ENCODE measurements around the gene SULT1C4.
"Not testable (repeated sequence)": the region's sequence is repeated elsewhere in the genome, so short reads cannot be mapped to it uniquely, and the experiment has no call there.

SULT1C4 gene

GRCh38 chr2:108377815-108378630 is at the start of gene SULT1C4:
SULT1C4 (plus strand) TSS chr2:108377954; CDS start chr2:108378338, 384 bp downstream.
- DNase-seq = peak; percentile 17

- DNase-seq = no peak
Measured at GRCh38 chr2:108329771-108330170, 48.0 kb upstream of the SULT1C4 start.

GRCh38 chr2:108330979-108331378 is 46.8 kb upstream of the SULT1C4 start:
- DNase-seq = peak; percentile 80

DNA sequence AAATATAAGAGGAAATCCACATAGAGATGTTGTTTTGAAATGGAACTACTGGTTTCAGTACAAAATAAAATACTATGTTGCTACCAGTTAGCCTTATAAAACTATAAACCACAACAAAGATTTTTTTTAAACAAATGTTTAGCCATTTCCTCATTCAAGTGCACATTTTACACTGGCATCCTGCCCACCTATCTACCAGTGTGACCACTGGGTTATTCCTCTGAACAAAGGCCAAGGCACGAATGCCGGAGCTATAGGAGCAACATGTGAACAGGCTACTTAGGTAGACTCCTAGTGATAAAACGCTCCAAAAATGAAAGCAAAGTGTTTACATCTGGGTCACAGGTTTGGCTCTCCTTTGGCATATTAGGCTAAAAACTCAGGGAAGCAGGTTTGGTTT is 31.8 kb upstream of the SULT1C4 start:
- no peak for DNase-seq

DNA sequence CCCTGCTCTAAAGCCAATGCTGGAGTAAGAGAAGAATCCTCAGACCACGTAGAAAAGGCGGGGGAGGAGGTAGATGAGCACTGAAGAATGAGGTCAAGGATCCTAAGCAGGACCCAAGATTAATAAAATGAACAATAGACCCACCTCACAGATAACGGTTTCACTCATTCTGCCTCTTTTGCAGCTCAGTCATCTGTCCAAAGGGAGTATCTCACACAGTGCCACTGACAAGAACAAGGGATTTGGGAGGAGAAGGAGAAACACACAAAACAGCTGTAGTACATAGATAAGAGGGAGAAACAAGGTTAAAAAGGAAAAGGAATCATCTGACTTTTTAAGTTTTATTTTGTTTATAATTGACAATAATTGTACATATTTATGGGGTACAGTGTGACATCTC is 30.9 kb upstream of the SULT1C4 start:
- no peak for DNase-seq

GRCh38 chr2:108347786-108348185 is 30.0 kb upstream of the SULT1C4 start:
- no peak for DNase-seq

- no peak for DNase-seq
Measured at GRCh38 chr2:108348816-108349570, 28.8 kb upstream of the SULT1C4 start.

GRCh38 chr2:108349571-108349928 is 28.2 kb upstream of the SULT1C4 start:
- DNase-seq = no peak

- no peak for DNase-seq
Measured at GRCh38 chr2:108351889-108352288, 25.9 kb upstream of the SULT1C4 start.

DNA sequence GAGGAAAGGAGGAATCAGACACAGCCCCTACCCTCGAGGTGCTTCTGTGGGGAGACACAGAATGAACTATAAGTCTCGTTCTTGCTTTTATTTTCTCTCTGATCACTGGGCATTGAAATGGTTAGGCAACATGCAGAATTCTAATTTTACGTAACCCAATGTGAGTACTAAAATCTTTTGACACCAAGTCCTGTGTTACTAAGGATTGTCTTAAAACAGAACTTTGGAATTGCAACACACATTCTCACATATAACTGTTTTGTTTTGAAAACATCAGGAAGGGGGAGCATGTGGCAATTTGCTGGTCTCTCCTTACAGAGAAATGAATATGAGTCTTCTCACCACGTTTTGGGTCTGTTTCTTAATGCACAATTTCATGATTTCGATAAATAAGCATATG is 23.6 kb upstream of the SULT1C4 start:
- no peak for DNase-seq

GRCh38 chr2:108355906-108356734 is 21.6 kb upstream of the SULT1C4 start:
- DNase-seq = no peak

- DNase-seq = not testable (repeated sequence)
Measured at GRCh38 chr2:108359336-108359735, 18.4 kb upstream of the SULT1C4 start.

- DNase-seq = no peak
Measured at GRCh38 chr2:108360776-108361468, 16.8 kb upstream of the SULT1C4 start.

GRCh38 chr2:108363024-108363907 is 14.5 kb upstream of the SULT1C4 start:
- DNase-seq = no peak

DNA sequence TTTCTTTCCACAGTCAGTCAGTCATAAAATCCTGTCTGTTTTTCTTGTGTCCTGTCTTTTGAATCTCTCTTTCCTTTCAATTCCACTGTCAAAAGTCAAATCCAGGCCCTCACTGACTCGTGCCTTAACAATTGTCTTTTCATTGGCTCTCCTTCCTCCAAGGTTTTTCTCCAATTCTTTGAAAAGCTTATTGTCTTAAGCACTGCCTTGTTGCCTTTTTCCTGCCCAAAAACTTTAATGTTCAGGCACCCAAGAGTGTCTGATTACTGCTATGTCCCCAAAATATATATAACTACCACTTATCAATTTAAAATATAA is 13.9 kb upstream of the SULT1C4 start:
- peak; percentile 32 for DNase-seq

DNA sequence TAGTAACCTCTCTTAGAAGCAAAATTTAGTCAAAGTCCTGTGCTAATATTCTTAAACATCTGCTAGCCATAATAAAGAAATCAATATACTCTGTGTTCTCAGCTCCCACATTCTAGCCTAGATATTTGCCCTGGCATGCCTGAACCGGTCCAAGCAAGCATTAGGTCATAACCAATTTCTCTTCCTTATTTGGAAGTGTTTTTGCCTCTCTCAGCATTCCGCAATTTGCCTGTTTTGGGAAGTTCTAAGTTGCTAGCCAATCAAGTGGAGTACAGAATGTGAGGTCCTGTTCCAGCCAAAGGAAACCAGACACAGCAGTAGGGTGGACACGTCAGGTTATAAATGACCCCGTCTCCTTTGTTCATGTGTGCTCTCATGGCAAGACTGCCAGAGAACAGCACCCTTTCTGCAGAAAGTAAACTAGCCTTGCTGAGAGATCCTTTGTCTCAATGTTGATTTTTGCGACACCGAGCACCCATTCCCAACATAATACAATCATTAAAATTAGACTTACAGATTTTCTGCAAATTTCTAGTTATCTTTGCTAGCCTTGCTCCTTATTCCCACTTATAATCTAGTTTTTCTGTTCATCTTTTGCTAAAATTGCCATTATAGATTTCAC is 13.0 kb upstream of the SULT1C4 start:
- peak; percentile 42 for DNase-seq

DNA sequence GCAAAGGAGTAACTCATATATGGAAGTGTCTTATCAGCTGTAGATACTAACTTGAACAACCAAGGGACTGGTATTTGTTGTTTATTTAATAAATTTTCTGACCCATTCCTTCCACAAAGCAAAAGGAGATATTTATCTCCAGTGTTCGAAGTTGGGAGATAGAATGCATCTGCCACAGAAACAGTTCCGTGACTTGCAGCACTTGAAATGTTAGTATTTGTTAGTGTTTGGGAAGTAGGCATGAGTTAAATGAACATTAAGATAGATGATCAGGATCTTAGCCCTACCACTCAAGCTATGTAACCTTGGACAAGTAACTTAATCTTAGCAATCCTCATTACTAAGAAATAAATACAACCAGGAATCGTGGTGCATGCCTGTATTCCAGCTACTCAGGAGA is 12.1 kb upstream of the SULT1C4 start:
- DNase-seq = no peak

DNA sequence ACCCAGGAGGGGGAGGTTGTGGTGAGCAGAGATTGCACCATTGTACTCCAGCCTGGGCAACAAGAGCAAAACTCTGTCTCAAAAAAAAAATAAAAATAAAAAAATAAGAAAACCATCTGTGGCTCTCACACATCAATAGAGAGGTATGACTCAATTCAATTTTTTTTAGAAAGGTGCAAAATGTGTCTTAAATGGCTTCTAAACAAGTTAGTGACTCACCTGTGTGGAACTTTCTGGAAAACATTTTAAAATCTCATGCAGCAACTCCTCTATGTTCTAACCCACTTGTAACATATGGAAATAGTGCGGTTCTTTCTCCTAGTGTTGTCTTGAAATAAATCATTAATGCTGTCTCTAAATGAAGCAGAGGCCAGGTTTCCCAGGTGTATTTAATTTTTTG is 10.7 kb upstream of the SULT1C4 start:
- no peak for DNase-seq

DNA sequence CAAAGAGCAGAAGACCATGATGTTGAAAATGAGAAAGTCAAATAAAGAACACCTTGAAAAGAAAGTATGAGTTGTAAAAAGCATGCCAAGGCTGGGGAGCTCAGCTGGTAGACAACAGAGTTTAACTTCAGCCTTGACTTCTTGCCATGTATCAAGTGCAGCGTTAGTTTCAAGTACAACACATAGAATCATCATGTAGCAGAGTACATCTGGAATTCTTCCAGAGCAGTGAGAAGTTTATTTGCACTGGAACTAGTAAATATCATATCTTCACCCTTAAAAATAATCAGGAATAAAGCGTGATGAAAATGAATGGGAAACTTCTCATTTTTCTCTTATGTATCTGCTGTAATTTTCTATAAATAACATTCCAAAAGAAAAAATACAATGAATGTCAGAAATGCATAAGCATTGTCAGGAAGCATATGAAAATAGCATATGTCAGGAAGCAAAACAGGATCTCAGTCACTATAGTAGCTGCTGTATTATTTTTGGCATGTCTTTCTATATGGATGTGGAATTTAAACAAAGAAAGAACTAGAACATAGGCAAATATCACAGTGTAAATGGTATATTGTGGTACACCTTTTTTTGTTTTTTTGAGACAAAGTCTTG is 10.1 kb upstream of the SULT1C4 start:
- DNase-seq = no peak

DNA sequence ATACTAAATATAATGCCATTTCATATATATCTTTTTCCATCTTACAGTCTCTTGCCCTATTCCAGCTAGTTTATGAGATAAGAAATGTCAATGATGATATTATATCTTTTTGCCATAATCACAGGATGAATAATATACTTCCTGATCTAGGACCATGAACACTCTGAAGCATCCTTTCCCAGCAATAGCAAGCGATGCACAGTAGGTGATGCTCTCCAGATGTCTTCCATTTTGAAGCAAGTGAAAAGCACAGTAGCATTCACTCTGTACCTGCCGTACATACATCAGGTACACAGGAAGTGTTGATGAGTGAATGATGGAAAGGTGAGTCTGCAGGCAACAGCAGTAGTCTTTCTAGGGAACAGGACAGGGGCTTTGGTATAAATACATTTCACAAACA is 8.6 kb upstream of the SULT1C4 start:
- no peak for DNase-seq

DNA sequence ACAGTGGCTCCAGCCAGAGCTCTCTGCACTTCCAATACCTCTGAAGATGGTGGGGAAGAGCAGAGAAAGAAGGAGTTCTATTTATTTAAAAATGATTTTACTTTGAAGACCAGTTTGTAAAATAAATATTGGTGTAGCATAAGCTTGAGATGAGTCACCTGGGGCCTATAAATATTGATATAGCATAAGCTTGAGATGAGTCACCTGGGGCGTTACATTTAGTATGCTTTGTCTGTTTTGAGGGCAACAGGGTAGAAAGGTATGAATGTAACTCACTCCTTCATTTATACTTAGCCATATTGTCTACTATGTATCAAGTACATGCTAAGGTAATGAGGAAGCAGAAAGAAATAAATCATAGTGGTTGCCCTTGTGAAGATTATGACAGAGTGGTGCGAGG is 7.7 kb upstream of the SULT1C4 start:
- peak; percentile 20 for DNase-seq

All from fibroblast of skin of right quadriceps (primary cell).